ENCODE results near the gene ARHGEF26.

DNA sequence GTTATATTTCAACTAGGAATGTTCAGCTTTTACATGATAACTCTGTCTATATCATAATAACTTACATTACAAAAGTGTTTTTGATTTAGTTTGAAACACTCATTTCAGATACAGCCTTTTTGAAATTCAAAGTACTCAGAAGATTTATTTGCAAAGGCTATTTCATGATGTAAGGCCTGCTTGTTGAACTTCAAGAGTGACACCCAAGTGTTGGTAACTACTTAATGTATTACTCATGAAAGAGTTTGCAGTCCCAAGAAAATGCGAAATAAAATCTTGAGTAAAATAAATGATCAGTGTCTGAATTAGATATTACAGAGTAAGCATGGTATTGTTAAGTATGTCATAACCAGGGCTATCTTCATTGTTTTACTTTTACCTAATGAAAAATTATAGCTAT lies 35.3 kb downstream of the ARHGEF26 start:
- TF ChIP-seq, protein P1, sequence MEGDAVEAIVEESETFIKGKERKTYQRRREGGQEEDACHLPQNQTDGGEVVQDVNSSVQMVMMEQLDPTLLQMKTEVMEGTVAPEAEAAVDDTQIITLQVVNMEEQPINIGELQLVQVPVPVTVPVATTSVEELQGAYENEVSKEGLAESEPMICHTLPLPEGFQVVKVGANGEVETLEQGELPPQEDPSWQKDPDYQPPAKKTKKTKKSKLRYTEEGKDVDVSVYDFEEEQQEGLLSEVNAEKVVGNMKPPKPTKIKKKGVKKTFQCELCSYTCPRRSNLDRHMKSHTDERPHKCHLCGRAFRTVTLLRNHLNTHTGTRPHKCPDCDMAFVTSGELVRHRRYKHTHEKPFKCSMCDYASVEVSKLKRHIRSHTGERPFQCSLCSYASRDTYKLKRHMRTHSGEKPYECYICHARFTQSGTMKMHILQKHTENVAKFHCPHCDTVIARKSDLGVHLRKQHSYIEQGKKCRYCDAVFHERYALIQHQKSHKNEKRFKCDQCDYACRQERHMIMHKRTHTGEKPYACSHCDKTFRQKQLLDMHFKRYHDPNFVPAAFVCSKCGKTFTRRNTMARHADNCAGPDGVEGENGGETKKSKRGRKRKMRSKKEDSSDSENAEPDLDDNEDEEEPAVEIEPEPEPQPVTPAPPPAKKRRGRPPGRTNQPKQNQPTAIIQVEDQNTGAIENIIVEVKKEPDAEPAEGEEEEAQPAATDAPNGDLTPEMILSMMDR (IDR thresholded peaks at IDR 0.05), result no peak
- TF ChIP-seq POLR2AphosphoS5 (IDR thresholded peaks at IDR 0.05), result no peak
- TF ChIP-seq POLR2A (IDR thresholded peaks at IDR 0.05), result no peak
